Measurements from ENCODE around the gene CHI3L1.

CHI3L1 gene

DNA sequence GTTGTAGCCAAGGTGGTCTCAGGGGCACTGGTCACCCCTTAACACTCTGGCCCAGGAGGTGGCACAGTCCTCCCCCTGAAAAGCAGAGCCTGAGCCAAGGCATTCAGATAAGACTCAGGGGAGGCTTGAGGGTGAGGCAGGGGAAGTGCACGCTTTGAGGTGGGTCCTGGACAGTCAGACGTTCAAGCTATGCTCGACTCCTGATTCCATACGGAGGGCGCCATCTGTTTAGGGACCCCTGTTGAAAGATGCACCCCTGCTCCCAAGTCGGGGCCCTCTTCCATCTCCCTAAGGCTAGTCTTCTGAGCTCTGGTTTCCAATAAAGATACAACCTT, 12.9 kb upstream of the CHI3L1 start:
- TF ChIP-seq YY1 (IDR thresholded peaks at IDR 0.05; ENCODE audit: insufficient read depth, insufficient read length), result no peak
- TF ChIP-seq ZNF274 (IDR thresholded peaks at IDR 0.05; ENCODE audit: low read depth, low read length), result no peak
- no peak for TF ChIP-seq SUZ12 (IDR thresholded peaks at IDR 0.05; ENCODE audit: extremely low read depth, insufficient read depth, insufficient read length)
- Histone ChIP-seq H3K9me3 (ENCODE audit: insufficient read depth, low read length) (peaks cover 7% of the 10 kb centered on the region; the same call in 1 of the 2 replicates), H3K4me1 (ENCODE audit: insufficient read depth, insufficient read length) (peaks cover 8% of the 10 kb centered on the region), H3K9ac (ENCODE audit: insufficient read length, low read depth) (no peak overlapping the region), H3K27me3 (ENCODE audit: insufficient read depth, insufficient read length) (no peaks in the 10 kb centered on the region), H3K36me3 (ENCODE audit: insufficient read depth, insufficient read length, low read length) (no peaks in the 10 kb centered on the region), H3K4me3 (ENCODE audit: insufficient read length, low read depth) (no peak overlapping the region)
- no peak for DNase-seq (ENCODE audit: low read depth, low spot score)

DNA sequence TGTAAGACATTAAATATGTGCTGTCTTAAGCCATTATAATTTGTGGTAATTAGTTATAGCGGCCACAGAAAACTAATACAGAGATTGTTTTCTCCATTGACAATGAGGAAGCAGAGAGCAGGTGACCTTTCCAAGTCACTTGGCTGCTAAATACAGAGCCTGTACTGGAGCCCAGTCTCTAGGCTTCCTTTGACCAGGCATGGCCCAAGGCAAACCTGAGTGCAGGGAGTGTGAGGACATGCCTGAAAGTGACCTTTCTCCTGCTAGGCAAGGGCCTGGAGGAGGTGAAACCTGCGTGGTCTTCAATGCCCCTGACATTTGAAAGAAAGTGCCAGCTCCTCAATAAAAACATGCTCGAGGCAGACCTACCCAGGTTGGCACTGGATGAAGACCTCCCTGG, 12.5 kb upstream of the CHI3L1 start:
- Histone ChIP-seq H3K9me3 (ENCODE audit: insufficient read depth, low read length) (peaks cover 7% of the 10 kb centered on the region; the same call in 1 of the 2 replicates), H3K4me1 (ENCODE audit: insufficient read depth, insufficient read length) (peaks cover 8% of the 10 kb centered on the region), H3K27me3 (ENCODE audit: insufficient read depth, insufficient read length) (no peaks in the 10 kb centered on the region), H3K9ac (ENCODE audit: insufficient read length, low read depth) (no peak overlapping the region), H3K4me3 (ENCODE audit: insufficient read length, low read depth) (no peak overlapping the region), H3K36me3 (ENCODE audit: insufficient read depth, insufficient read length, low read length) (no peaks in the 10 kb centered on the region)
- DNase-seq (ENCODE audit: low read depth, low spot score), result no peak
- TF ChIP-seq YY1 (IDR thresholded peaks at IDR 0.05; ENCODE audit: insufficient read depth, insufficient read length) (no peak), SUZ12 (IDR thresholded peaks at IDR 0.05; ENCODE audit: extremely low read depth, insufficient read depth, insufficient read length) (no peak), ZNF274 (IDR thresholded peaks at IDR 0.05; ENCODE audit: low read depth, low read length) (no peak)

DNA sequence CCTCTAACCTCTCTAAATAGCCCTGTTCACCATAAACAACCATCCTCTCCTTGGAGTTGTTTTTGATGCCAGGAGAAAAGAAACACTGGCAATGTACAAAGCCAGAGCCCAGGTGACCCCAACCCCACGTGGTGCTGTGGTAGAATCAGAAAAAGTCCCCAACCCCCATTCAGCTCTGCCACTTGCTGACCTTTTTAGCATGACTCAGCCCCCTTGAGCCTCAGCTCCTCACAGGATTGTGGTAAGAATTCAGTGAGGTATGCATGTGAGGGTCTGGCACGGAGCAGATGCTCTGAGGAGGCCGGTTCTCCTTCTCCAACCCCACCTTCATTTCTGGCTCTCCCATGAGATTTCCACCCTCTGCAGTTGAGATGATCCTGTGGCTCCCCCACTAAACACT, 11.1 kb upstream of the CHI3L1 start:
- Histone ChIP-seq H3K9me3 (ENCODE audit: insufficient read depth, low read length) (peaks cover 7% of the 10 kb centered on the region; the same call in 1 of the 2 replicates), H3K4me3 (ENCODE audit: insufficient read length, low read depth) (no peak overlapping the region), H3K4me1 (ENCODE audit: insufficient read depth, insufficient read length) (peaks cover 8% of the 10 kb centered on the region), H3K27me3 (ENCODE audit: insufficient read depth, insufficient read length) (no peaks in the 10 kb centered on the region), H3K36me3 (ENCODE audit: insufficient read depth, insufficient read length, low read length) (no peaks in the 10 kb centered on the region), H3K9ac (ENCODE audit: insufficient read length, low read depth) (no peak overlapping the region)
- TF ChIP-seq YY1 (IDR thresholded peaks at IDR 0.05; ENCODE audit: insufficient read depth, insufficient read length), result no peak
- TF ChIP-seq SUZ12 (IDR thresholded peaks at IDR 0.05; ENCODE audit: extremely low read depth, insufficient read depth, insufficient read length), result no peak
- TF ChIP-seq ZNF274 (IDR thresholded peaks at IDR 0.05; ENCODE audit: low read depth, low read length), result no peak
- peak; percentile 70 for DNase-seq (ENCODE audit: low read depth, low spot score)

GRCh38 chr1:203196371-203196770, 9.9 kb upstream of the CHI3L1 start:
- Histone ChIP-seq H3K9ac (ENCODE audit: insufficient read length, low read depth) (no peak overlapping the region), H3K9me3 (ENCODE audit: insufficient read depth, low read length) (peaks cover 7% of the 10 kb centered on the region; the same call in 1 of the 2 replicates), H3K4me3 (ENCODE audit: insufficient read length, low read depth) (no peak overlapping the region), H3K36me3 (ENCODE audit: insufficient read depth, insufficient read length, low read length) (no peaks in the 10 kb centered on the region), H3K27me3 (ENCODE audit: insufficient read depth, insufficient read length) (no peaks in the 10 kb centered on the region), H3K4me1 (ENCODE audit: insufficient read depth, insufficient read length) (peaks cover 8% of the 10 kb centered on the region)
- DNase-seq (ENCODE audit: low read depth, low spot score), result no peak
- no peak for TF ChIP-seq YY1 (IDR thresholded peaks at IDR 0.05; ENCODE audit: insufficient read depth, insufficient read length)
- TF ChIP-seq ZNF274 (IDR thresholded peaks at IDR 0.05; ENCODE audit: low read depth, low read length), result no peak
- no peak for TF ChIP-seq SUZ12 (IDR thresholded peaks at IDR 0.05; ENCODE audit: extremely low read depth, insufficient read depth, insufficient read length)

DNA sequence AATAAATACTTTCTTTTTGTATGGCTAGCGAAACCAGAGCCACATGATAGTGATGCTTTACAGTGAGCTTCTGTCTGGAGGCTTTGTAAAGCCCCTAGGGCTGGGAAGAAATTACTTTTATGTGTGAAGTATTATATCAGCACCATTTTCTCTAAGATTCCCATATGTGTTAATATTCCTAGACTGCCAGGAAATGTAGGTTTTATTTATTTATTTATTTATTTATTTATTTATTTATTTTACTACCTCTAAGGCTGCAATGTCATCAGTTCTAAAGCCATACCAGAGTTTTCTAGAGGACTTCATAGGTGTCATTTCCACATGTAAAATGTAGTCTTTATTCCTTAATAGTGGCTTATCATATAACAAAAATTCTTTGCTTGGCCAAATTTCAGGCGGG, 4.4 kb upstream of the CHI3L1 start:
- no peak overlapping the region for H3K9ac ChIP-seq (ENCODE audit: insufficient read length, low read depth)
- DNase-seq (ENCODE audit: low read depth, low spot score), result no peak
- H3K9me3 ChIP-seq (ENCODE audit: insufficient read depth, low read length), result no peaks in the 10 kb centered on the region
- no peaks in the 10 kb centered on the region for H3K36me3 ChIP-seq (ENCODE audit: insufficient read depth, insufficient read length, low read length)
- TF ChIP-seq YY1 (IDR thresholded peaks at IDR 0.05; ENCODE audit: insufficient read depth, insufficient read length), result no peak
- no peak for TF ChIP-seq ZNF274 (IDR thresholded peaks at IDR 0.05; ENCODE audit: low read depth, low read length)
- TF ChIP-seq SUZ12 (IDR thresholded peaks at IDR 0.05; ENCODE audit: extremely low read depth, insufficient read depth, insufficient read length), result no peak
- no peak overlapping the region for H3K4me3 ChIP-seq (ENCODE audit: insufficient read length, low read depth)
- H3K4me1 ChIP-seq (ENCODE audit: insufficient read depth, insufficient read length), result peaks cover 11% of the 10 kb centered on the region
- H3K27me3 ChIP-seq (ENCODE audit: insufficient read depth, insufficient read length), result no peaks in the 10 kb centered on the region

GRCh38 chr1:203189951-203190352, 3.4 kb upstream of the CHI3L1 start:
- no peak for DNase-seq (ENCODE audit: low read depth, low spot score)

GRCh38 chr1:203188686-203189232, 2.3 kb upstream of the CHI3L1 start:
- H3K9me3 ChIP-seq (ENCODE audit: insufficient read depth, low read length), result no peaks in the 10 kb centered on the region
- H3K27me3 ChIP-seq (ENCODE audit: insufficient read depth, insufficient read length), result no peaks in the 10 kb centered on the region
- TF ChIP-seq ZNF274 (IDR thresholded peaks at IDR 0.05; ENCODE audit: low read depth, low read length) (no peak), YY1 (IDR thresholded peaks at IDR 0.05; ENCODE audit: insufficient read depth, insufficient read length) (no peak), SUZ12 (IDR thresholded peaks at IDR 0.05; ENCODE audit: extremely low read depth, insufficient read depth, insufficient read length) (no peak)
- peaks cover 19% of the 10 kb centered on the region for H3K4me1 ChIP-seq (ENCODE audit: insufficient read depth, insufficient read length)
- no peaks in the 10 kb centered on the region for H3K36me3 ChIP-seq (ENCODE audit: insufficient read depth, insufficient read length, low read length)
- DNase-seq (ENCODE audit: low read depth, low spot score), result no peak
- H3K4me3 ChIP-seq (ENCODE audit: insufficient read length, low read depth), result no peak overlapping the region
- no peak overlapping the region for H3K9ac ChIP-seq (ENCODE audit: insufficient read length, low read depth)

More at GRCh38 chr1:203189951-203190352, 3.4 kb upstream of the CHI3L1 start:
- H3K4me3 ChIP-seq (ENCODE audit: insufficient read length, low read depth), result no peak overlapping the region
- no peaks in the 10 kb centered on the region for H3K9me3 ChIP-seq (ENCODE audit: insufficient read depth, low read length)
- no peaks in the 10 kb centered on the region for H3K27me3 ChIP-seq (ENCODE audit: insufficient read depth, insufficient read length)
- no peaks in the 10 kb centered on the region for H3K36me3 ChIP-seq (ENCODE audit: insufficient read depth, insufficient read length, low read length)
- TF ChIP-seq SUZ12 (IDR thresholded peaks at IDR 0.05; ENCODE audit: extremely low read depth, insufficient read depth, insufficient read length) (no peak), ZNF274 (IDR thresholded peaks at IDR 0.05; ENCODE audit: low read depth, low read length) (no peak), YY1 (IDR thresholded peaks at IDR 0.05; ENCODE audit: insufficient read depth, insufficient read length) (no peak)
- H3K9ac ChIP-seq (ENCODE audit: insufficient read length, low read depth), result no peak overlapping the region
- H3K4me1 ChIP-seq (ENCODE audit: insufficient read depth, insufficient read length), result peaks cover 19% of the 10 kb centered on the region
